WTC11 (cell line): ENCODE data around the gene RNASET2. TPM values are rescaled to one million over a fixed set of nuclear protein-coding genes. Genes with fewer than 3 reads are reported as not detected.

Experiments used
- ATAC-seq: fragments of 200-7000 bp; cut with Tn5 transposase; 2 replicates; pipeline ENCODE4 v1.10.0; 2021; ENCODE audit warnings: mild to moderate bottlenecking, moderate library complexity
- Bru-seq: library from RNA; stranded (reverse); fragments of 400-500 nt; gene quantifications from one replicate; lab custom pipeline; 2021; lab: Mats Ljungman, UMichigan
- CTCF ChIA-PET: fragments of 300-600 bp; sonication (Branson Sonifier 250); formaldehyde crosslinking; loops from one replicate; lab custom pipeline; 2021; ENCODE audit warnings: antibody characterized with exemption; lab: Charles Lee
- POLR2A ChIA-PET: fragments of 350-600 bp; sonication (Branson Sonifier 250); formaldehyde crosslinking; loops from one replicate; lab custom pipeline; 2021; ENCODE audit warnings: antibody characterized with exemption; lab: Charles Lee
- DNase-seq: peaks from one replicate; pipeline ENCODE4 v3.0.0; 2021; ENCODE audit warnings: low spot score
- H3K27ac Mint-ChIP-seq: 2 replicates; pipeline ENCODE4 v1.8.0; 2021; ENCODE audit warnings: mixed read lengths
- H3K27me3 Mint-ChIP-seq: 2 replicates; pipeline ENCODE4 v1.8.0; 2021; ENCODE audit warnings: low read depth, mild to moderate bottlenecking, moderate library complexity, mixed read lengths
- H3K36me3 Mint-ChIP-seq: 2 replicates; pipeline ENCODE4 v1.8.0; 2021; ENCODE audit warnings: mixed read lengths
- H3K4me1 Mint-ChIP-seq: 2 replicates; pipeline ENCODE4 v1.8.0; 2022; ENCODE audit warnings: mixed read lengths
- H3K4me3 Mint-ChIP-seq: 2 replicates; pipeline ENCODE4 v1.8.0; 2021; ENCODE audit warnings: mild to moderate bottlenecking, moderate library complexity, mixed read lengths
- H3K9me3 Mint-ChIP-seq: 2 replicates; pipeline ENCODE4 v1.8.0; 2021; ENCODE audit warnings: mixed read lengths
- E2F1 ChIP-seq: sonication (generic); formaldehyde crosslinking; IDR thresholded peaks from 2 replicates; pipeline ENCODE4 v1.8.0; 2022; ENCODE audit warnings: mild to moderate bottlenecking, missing genetic modification reagents
- FOXK1 ChIP-seq: sonication (generic); formaldehyde crosslinking; IDR thresholded peaks from 2 replicates; pipeline ENCODE4 v1.8.0; 2022; ENCODE audit warnings: mild to moderate bottlenecking, moderate library complexity, missing genetic modification reagents
- FOXP1 ChIP-seq: sonication (generic); formaldehyde crosslinking; IDR thresholded peaks from 2 replicates; pipeline ENCODE4 v1.8.0; 2022; ENCODE audit warnings: missing genetic modification reagents, mild to moderate bottlenecking, moderate library complexity, borderline replicate concordance
- GABPB1 ChIP-seq: sonication (generic); formaldehyde crosslinking; IDR thresholded peaks from 2 replicates; pipeline ENCODE4 v1.8.1; 2023; ENCODE audit warnings: mild to moderate bottlenecking, missing genetic modification reagents
- HMGA2 ChIP-seq: fragments of 250-450 bp; sonication (Bioruptor Pico); IDR thresholded peaks from 2 replicates; pipeline ENCODE4 v1.4.0; 2021; ENCODE audit warnings: mild to moderate bottlenecking, moderate library complexity
- HMGXB4 ChIP-seq: sonication (generic); formaldehyde crosslinking; IDR thresholded peaks from 2 replicates; pipeline ENCODE4 v1.8.1; 2023; ENCODE audit warnings: mild to moderate bottlenecking, moderate library complexity, missing genetic modification reagents
- JAZF1 ChIP-seq: fragments of 250-450 bp; sonication (Bioruptor Pico); IDR thresholded peaks from 2 replicates; pipeline ENCODE4 v1.9.0; 2021; ENCODE audit warnings: moderate library complexity, mild to moderate bottlenecking, inconsistent platforms
- KAT7 ChIP-seq: sonication (generic); formaldehyde crosslinking; IDR thresholded peaks from 2 replicates; pipeline ENCODE4 v1.8.1; 2023; ENCODE audit warnings: missing genetic modification reagents, mild to moderate bottlenecking, borderline replicate concordance
- MXD4 ChIP-seq: fragments of 250-450 bp; sonication (Bioruptor Pico); IDR thresholded peaks from 2 replicates; pipeline ENCODE4 v1.8.0; 2021; ENCODE audit warnings: mild to moderate bottlenecking, moderate library complexity, borderline replicate concordance
- NFYB ChIP-seq: sonication (generic); formaldehyde crosslinking; conservative IDR thresholded peaks from 2 replicates; pipeline ENCODE4 v1.8.0; 2022; ENCODE audit warnings: low read depth, missing genetic modification reagents
- SOX15 ChIP-seq: fragments of 250-450 bp; sonication (Bioruptor Pico); IDR thresholded peaks from 2 replicates; pipeline ENCODE4 v1.9.0; 2021; ENCODE audit warnings: mild to moderate bottlenecking
- SP1 ChIP-seq: sonication (generic); formaldehyde crosslinking; conservative IDR thresholded peaks from 2 replicates; pipeline ENCODE4 v1.8.1; 2022; ENCODE audit warnings: missing genetic modification reagents
- TEAD1 ChIP-seq: sonication (generic); formaldehyde crosslinking; IDR thresholded peaks from 2 replicates; pipeline ENCODE4 v1.8.0; 2022; ENCODE audit warnings: mild to moderate bottlenecking, missing genetic modification reagents
- ZNF423 ChIP-seq: fragments of 250-450 bp; sonication (Bioruptor Pico); IDR thresholded peaks from 2 replicates; pipeline ENCODE4 v2.1.2; 2022; ENCODE audit warnings: mild to moderate bottlenecking, moderate library complexity
- long read RNA-seq, 3 experiments: library from RNA in 1 of 3; library from capped mRNA in 1 of 3; library from polyadenylated mRNA in 1 of 3; unstranded in 2 of 3; stranded (forward) in 1 of 3; transcript quantifications; one replicate each; pipeline ENCODE4 v2.0.0, GENCODE V29; 2021
- total RNA-seq: library from RNA; stranded (reverse); gene quantifications from 3 replicates; pipeline ENCODE4 v1.2.3, GENCODE V29; 2021
- TF ChIP-seq, protein P1 (sequence below): sonication (generic); formaldehyde crosslinking; IDR thresholded peaks from 2 replicates; pipeline ENCODE4 v1.8.1; 2023; ENCODE audit warnings: mild to moderate bottlenecking, missing genetic modification reagents, moderate library complexity
- TF ChIP-seq, protein P2 (sequence below): sonication (generic); formaldehyde crosslinking; IDR thresholded peaks from 2 replicates; pipeline ENCODE4 v1.8.0; 2023; ENCODE audit warnings: missing genetic modification reagents
- TF ChIP-seq, protein P3 (sequence below): sonication (generic); formaldehyde crosslinking; IDR thresholded peaks from 2 replicates; pipeline ENCODE4 v1.8.0; 2022; ENCODE audit warnings: mild to moderate bottlenecking, missing genetic modification reagents
- TF ChIP-seq, protein P4 (sequence below): sonication (generic); formaldehyde crosslinking; IDR thresholded peaks from 2 replicates; pipeline ENCODE4 v1.8.1; 2023; ENCODE audit warnings: mild to moderate bottlenecking, missing genetic modification reagents, borderline replicate concordance
- TF ChIP-seq, protein P5 (sequence below): sonication (generic); formaldehyde crosslinking; IDR thresholded peaks from 2 replicates; pipeline ENCODE4 v1.8.0; 2022; ENCODE audit warnings: mild to moderate bottlenecking, missing genetic modification reagents
- TF ChIP-seq, protein P6 (sequence below): sonication (generic); formaldehyde crosslinking; IDR thresholded peaks from 2 replicates; pipeline ENCODE4 v1.8.0; 2022; ENCODE audit warnings: mild to moderate bottlenecking, missing genetic modification reagents
- TF ChIP-seq, protein P7 (sequence below): sonication (generic); formaldehyde crosslinking; IDR thresholded peaks from 2 replicates; pipeline ENCODE4 v1.8.1; 2022; ENCODE audit warnings: mild to moderate bottlenecking, moderate library complexity, missing genetic modification reagents

RNASET2 gene
- total RNA-seq (35.6 to 44.3 TPM (median 41.9 TPM) in 3 replicates), Bru-seq, nascent RNA (percentile 69 among the genes with signal in this experiment)
- long read RNA-seq, experiment 1, transcript RNASET2-210 (9 exons, 1,375 nt): major isoform, 75 of 100 reads
- long read RNA-seq, experiment 1, partial matches to known transcripts: 7 of 100 reads
- long read RNA-seq, experiment 1, other reads (novel, unspliced or antisense): 18 of 100 reads
- long read RNA-seq, experiment 2, transcript RNASET2-201 (9 exons, 1,220 nt): major isoform, 34 of 53 reads
- long read RNA-seq, experiment 2, partial matches to known transcripts: 5 of 53 reads
- long read RNA-seq, experiment 2, other reads (novel, unspliced or antisense): 13 of 53 reads
- long read RNA-seq, experiment 3, partial matches to known transcripts: 1 of 2 reads
- long read RNA-seq, experiment 3, other reads (novel, unspliced or antisense): 0 of 2 reads

DNA sequence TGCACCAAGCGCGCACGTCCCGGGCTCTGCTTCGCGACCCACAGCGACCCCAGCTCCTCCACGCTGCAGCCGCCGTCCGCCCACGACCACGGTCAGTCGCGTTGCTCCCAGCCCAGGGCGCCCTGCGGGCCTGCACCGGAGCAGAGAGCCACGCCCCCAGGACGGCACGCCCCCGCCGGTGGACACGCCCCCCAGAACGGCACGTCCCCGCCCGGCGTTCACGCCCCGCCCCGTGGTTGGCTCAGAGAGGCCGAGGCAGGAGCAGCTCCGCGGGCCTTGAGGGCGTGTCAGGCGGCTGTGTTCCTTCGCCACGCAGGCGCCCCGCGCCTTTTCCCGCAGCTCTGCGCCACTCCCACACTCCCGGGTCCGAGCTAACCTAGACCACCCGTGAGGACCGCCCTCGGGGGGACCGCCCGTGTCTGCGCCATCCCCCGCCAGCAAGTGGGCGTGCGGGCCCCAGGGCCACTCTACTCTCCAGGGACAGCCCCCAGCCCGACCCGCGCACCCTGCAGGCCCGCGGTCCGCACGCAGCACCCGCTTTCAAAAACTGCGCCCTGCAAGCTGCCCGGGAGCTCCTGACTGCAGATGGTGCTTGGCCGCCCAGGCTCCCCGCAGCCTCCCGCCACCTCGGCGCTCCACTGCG, at the start of gene RNASET2:
RNASET2 (minus strand) TSS at position 107 of the 643 bp plus-strand sequence. CDS start 368 bp downstream, outside the sequence.
- H3K4me3 Mint-ChIP-seq: peak within 1 kb of the TSS; percentile 78
- peak within 1 kb of the TSS; percentile 72; the same call in 1 of the 2 replicates for H3K27ac Mint-ChIP-seq
- peak; percentile 98 for DNase-seq
- peaks cover 12% of the 10 kb centered on the region for H3K27me3 Mint-ChIP-seq
- H3K9me3 Mint-ChIP-seq: no peaks in the 10 kb centered on the region
- ChIA-PET CTCF (interaction anchor here (1.0 to 3.3 kb wide), 4 partner anchors 18 to 181 kb away, joined by 3 to 20 read pairs (median 11); no protein-coding TSS in a partner anchor), POLR2A (interaction anchor here (0.5 to 1.7 kb wide), 3 partner anchors 42 to 181 kb away, joined by 3 to 12 read pairs (median 8); partner anchors contain the start of gene CEP43)
- peaks cover 33% of the 10 kb centered on the region for H3K4me1 Mint-ChIP-seq
- peak; percentile 88 for ATAC-seq
- peaks cover 9% of the 10 kb centered on the region for H3K36me3 Mint-ChIP-seq
- TF ChIP-seq HMGXB4 (CRISPR knock-in tag) (peak; percentile 42; the same call in 1 of the 2 replicates), NFYB (CRISPR knock-in tag) (no peak), FOXK1 (CRISPR knock-in tag) (peak; percentile 61), HMGA2 (no peak), GABPB1 (CRISPR knock-in tag) (peak; percentile 80), ZNF423 (CRISPR knock-in tag) (0 out of 2 replicates have a peak, but pooled peaks have one; percentile 26), SOX15 (CRISPR knock-in tag) (no peak), TEAD1 (CRISPR knock-in tag) (peak; percentile 51; the same call in 1 of the 2 replicates), KAT7 (CRISPR knock-in tag) (0 out of 2 replicates have a peak, but pooled peaks have one; percentile 72), JAZF1 (CRISPR knock-in tag) (no peak), MXD4 (CRISPR knock-in tag) (no peak), FOXP1 (peak; percentile 66; the same call in 1 of the 2 replicates), E2F1 (CRISPR knock-in tag) (0 out of 2 replicates have a peak, but pooled peaks have one; percentile 19), SP1 (CRISPR knock-in tag) (peak; percentile 97)
- TF ChIP-seq, protein P1, sequence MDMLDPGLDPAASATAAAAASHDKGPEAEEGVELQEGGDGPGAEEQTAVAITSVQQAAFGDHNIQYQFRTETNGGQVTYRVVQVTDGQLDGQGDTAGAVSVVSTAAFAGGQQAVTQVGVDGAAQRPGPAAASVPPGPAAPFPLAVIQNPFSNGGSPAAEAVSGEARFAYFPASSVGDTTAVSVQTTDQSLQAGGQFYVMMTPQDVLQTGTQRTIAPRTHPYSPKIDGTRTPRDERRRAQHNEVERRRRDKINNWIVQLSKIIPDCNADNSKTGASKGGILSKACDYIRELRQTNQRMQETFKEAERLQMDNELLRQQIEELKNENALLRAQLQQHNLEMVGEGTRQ: peak; percentile 37
- TF ChIP-seq, protein P2, sequence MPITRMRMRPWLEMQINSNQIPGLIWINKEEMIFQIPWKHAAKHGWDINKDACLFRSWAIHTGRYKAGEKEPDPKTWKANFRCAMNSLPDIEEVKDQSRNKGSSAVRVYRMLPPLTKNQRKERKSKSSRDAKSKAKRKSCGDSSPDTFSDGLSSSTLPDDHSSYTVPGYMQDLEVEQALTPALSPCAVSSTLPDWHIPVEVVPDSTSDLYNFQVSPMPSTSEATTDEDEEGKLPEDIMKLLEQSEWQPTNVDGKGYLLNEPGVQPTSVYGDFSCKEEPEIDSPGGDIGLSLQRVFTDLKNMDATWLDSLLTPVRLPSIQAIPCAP (CRISPR knock-in tag): peak; percentile 40; the same call in 1 of the 2 replicates
- TF ChIP-seq, protein P3, sequence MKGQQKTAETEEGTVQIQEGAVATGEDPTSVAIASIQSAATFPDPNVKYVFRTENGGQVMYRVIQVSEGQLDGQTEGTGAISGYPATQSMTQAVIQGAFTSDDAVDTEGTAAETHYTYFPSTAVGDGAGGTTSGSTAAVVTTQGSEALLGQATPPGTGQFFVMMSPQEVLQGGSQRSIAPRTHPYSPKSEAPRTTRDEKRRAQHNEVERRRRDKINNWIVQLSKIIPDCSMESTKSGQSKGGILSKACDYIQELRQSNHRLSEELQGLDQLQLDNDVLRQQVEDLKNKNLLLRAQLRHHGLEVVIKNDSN: peak; percentile 27; the same call in 1 of the 2 replicates
- TF ChIP-seq, protein P4, sequence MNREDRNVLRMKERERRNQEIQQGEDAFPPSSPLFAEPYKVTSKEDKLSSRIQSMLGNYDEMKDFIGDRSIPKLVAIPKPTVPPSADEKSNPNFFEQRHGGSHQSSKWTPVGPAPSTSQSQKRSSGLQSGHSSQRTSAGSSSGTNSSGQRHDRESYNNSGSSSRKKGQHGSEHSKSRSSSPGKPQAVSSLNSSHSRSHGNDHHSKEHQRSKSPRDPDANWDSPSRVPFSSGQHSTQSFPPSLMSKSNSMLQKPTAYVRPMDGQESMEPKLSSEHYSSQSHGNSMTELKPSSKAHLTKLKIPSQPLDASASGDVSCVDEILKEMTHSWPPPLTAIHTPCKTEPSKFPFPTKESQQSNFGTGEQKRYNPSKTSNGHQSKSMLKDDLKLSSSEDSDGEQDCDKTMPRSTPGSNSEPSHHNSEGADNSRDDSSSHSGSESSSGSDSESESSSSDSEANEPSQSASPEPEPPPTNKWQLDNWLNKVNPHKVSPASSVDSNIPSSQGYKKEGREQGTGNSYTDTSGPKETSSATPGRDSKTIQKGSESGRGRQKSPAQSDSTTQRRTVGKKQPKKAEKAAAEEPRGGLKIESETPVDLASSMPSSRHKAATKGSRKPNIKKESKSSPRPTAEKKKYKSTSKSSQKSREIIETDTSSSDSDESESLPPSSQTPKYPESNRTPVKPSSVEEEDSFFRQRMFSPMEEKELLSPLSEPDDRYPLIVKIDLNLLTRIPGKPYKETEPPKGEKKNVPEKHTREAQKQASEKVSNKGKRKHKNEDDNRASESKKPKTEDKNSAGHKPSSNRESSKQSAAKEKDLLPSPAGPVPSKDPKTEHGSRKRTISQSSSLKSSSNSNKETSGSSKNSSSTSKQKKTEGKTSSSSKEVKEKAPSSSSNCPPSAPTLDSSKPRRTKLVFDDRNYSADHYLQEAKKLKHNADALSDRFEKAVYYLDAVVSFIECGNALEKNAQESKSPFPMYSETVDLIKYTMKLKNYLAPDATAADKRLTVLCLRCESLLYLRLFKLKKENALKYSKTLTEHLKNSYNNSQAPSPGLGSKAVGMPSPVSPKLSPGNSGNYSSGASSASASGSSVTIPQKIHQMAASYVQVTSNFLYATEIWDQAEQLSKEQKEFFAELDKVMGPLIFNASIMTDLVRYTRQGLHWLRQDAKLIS (CRISPR knock-in tag): no peak
- TF ChIP-seq, protein P5, sequence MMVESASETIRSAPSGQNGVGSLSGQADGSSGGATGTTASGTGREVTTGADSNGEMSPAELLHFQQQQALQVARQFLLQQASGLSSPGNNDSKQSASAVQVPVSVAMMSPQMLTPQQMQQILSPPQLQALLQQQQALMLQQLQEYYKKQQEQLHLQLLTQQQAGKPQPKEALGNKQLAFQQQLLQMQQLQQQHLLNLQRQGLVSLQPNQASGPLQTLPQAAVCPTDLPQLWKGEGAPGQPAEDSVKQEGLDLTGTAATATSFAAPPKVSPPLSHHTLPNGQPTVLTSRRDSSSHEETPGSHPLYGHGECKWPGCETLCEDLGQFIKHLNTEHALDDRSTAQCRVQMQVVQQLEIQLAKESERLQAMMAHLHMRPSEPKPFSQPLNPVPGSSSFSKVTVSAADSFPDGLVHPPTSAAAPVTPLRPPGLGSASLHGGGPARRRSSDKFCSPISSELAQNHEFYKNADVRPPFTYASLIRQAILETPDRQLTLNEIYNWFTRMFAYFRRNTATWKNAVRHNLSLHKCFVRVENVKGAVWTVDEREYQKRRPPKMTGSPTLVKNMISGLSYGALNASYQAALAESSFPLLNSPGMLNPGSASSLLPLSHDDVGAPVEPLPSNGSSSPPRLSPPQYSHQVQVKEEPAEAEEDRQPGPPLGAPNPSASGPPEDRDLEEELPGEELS (CRISPR knock-in tag): peak; percentile 78; the same call in 1 of the 2 replicates
- TF ChIP-seq, protein P6, sequence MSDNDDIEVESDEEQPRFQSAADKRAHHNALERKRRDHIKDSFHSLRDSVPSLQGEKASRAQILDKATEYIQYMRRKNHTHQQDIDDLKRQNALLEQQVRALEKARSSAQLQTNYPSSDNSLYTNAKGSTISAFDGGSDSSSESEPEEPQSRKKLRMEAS (CRISPR knock-in tag): peak; percentile 78
- TF ChIP-seq, protein P7, sequence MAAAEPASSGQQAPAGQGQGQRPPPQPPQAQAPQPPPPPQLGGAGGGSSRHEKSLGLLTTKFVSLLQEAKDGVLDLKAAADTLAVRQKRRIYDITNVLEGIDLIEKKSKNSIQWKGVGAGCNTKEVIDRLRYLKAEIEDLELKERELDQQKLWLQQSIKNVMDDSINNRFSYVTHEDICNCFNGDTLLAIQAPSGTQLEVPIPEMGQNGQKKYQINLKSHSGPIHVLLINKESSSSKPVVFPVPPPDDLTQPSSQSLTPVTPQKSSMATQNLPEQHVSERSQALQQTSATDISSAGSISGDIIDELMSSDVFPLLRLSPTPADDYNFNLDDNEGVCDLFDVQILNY: peak; percentile 43
